IMR-90 (cell line): ENCODE measurements around the gene MEDAG. TPM values are rescaled to one million over a fixed set of nuclear protein-coding genes. Genes with fewer than 3 reads are reported as not detected.

Source experiments
- ATAC-seq: fragments of 200-7000 bp; cut with Tn5 transposase; 2 replicates; pipeline ENCODE4 v1.9.1; 2020; ENCODE audit warnings: low read depth, mild to moderate bottlenecking, moderate library complexity
- BruUV-seq: library from RNA; stranded (reverse); fragments of 400-500 nt; replicated peaks from 2 replicates; lab custom pipeline; 2021; lab: Mats Ljungman, UMichigan
- CTCF ChIA-PET: fragments of 300-600 bp; formaldehyde crosslinking; extraction: SDS; loops from one replicate; lab custom pipeline; 2021; ENCODE audit warnings: antibody characterized with exemption; lab: Yijun Ruan, JAX
- POLR2A ChIA-PET: fragments of 300-600 bp; sonication (Branson Sonifier 250); formaldehyde crosslinking; loops from one replicate; lab custom pipeline; 2022; ENCODE audit warnings: antibody characterized with exemption; ENCODE audit not compliant: unreplicated experiment; lab: Charles Lee
- DNase-seq: peaks from one replicate; pipeline ENCODE4 v3.0.0; 2013
- H2AFZ ChIP-seq: replicated peaks from 2 replicates; pipeline ENCODE3; 2013; ENCODE audit warnings: low read length, mild to moderate bottlenecking; ENCODE audit not compliant: poor library complexity
- H2AK5ac ChIP-seq: 2 replicates; pipeline ENCODE4 v1.6.1; 2013; ENCODE audit warnings: low read depth, low read length, inconsistent platforms
- H2AK9ac ChIP-seq: replicated peaks from 2 replicates; pipeline ENCODE3; 2013; ENCODE audit warnings: mild to moderate bottlenecking, low read depth, low read length, moderate library complexity; ENCODE audit not compliant: poor library complexity
- H2BK120ac ChIP-seq: 2 replicates; pipeline ENCODE4 v1.6.1; 2013; ENCODE audit warnings: low read depth, low read length, inconsistent platforms
- H2BK15ac ChIP-seq: 3 replicates; pipeline ENCODE4 v1.6.1; 2013; ENCODE audit warnings: low read depth, low read length, inconsistent platforms
- H2BK20ac ChIP-seq: 2 replicates; pipeline ENCODE4 v1.6.1; 2013; ENCODE audit warnings: low read depth, mild to moderate bottlenecking, inconsistent platforms, low read length, moderate library complexity
- H2BK5ac ChIP-seq: 2 replicates; pipeline ENCODE4 v1.6.1; 2013; ENCODE audit warnings: mild to moderate bottlenecking, low read depth, low read length, inconsistent platforms; ENCODE audit not compliant: poor library complexity, severe bottlenecking
- H3K14ac ChIP-seq: replicated peaks from 2 replicates; pipeline ENCODE4 v1.6.1; 2013; ENCODE audit warnings: low read depth, low read length, inconsistent platforms
- H3K18ac ChIP-seq: 2 replicates; pipeline ENCODE4 v1.6.1; 2013; ENCODE audit warnings: low read depth, low read length, control low read depth
- H3K23ac ChIP-seq: 2 replicates; pipeline ENCODE4 v1.6.1; 2013; ENCODE audit warnings: low read depth, low read length, inconsistent platforms
- H3K27ac ChIP-seq: 2 replicates; pipeline ENCODE4 v1.5.1; 2013; ENCODE audit warnings: mild to moderate bottlenecking, control low read depth, low read length; ENCODE audit not compliant: insufficient read depth
- H3K27me3 ChIP-seq: 2 replicates; pipeline ENCODE4 v1.6.1; 2013; ENCODE audit warnings: low read length; ENCODE audit not compliant: control insufficient read depth, insufficient read depth
- H3K36me3 ChIP-seq: 2 replicates; pipeline ENCODE4 v1.6.1; 2013; ENCODE audit warnings: low read length, mixed read lengths; ENCODE audit not compliant: control insufficient read depth, insufficient read depth
- H3K4ac ChIP-seq: 2 replicates; pipeline ENCODE4 v1.6.1; 2013; ENCODE audit warnings: low read depth, low read length, inconsistent platforms
- H3K4me1 ChIP-seq: 2 replicates; pipeline ENCODE4 v1.6.1; 2013; ENCODE audit warnings: low read length, mixed read lengths; ENCODE audit not compliant: control insufficient read depth, insufficient read depth
- H3K4me2 ChIP-seq: 2 replicates; pipeline ENCODE4 v1.6.1; 2013; ENCODE audit warnings: low read depth, mild to moderate bottlenecking, control low read depth, low read length, moderate library complexity
- H3K4me3 ChIP-seq: 2 replicates; pipeline ENCODE4 v1.5.1; 2013; ENCODE audit warnings: low read depth, mild to moderate bottlenecking, control low read depth, low read length, moderate library complexity; ENCODE audit not compliant: insufficient read depth
- H3K56ac ChIP-seq: 2 replicates; pipeline ENCODE4 v1.6.1; 2013; ENCODE audit warnings: low read length, inconsistent platforms; ENCODE audit not compliant: insufficient read depth; ENCODE audit errors: extremely low read depth
- H3K79me1 ChIP-seq, 2 experiments: 2 replicates each; pipeline ENCODE4 v1.6.1; 2013; ENCODE audit warnings: low read length in 2 of 2, inconsistent platforms in 1 of 2, low read depth in 1 of 2
- H3K9ac ChIP-seq: 2 replicates; pipeline ENCODE4 v1.6.1; 2013; ENCODE audit warnings: low read depth, low read length, control low read depth
- H3K9me1 ChIP-seq: 2 replicates; pipeline ENCODE4 v1.6.1; 2013; ENCODE audit warnings: low read length, inconsistent platforms; ENCODE audit not compliant: insufficient read depth
- H3K9me3 ChIP-seq: 2 replicates; pipeline ENCODE4 v1.6.1; 2013; ENCODE audit warnings: low read length; ENCODE audit not compliant: control insufficient read depth, insufficient read depth
- H4K20me1 ChIP-seq: 2 replicates; pipeline ENCODE4 v1.6.1; 2013; ENCODE audit warnings: low read length, inconsistent platforms; ENCODE audit not compliant: insufficient read depth
- H4K5ac ChIP-seq: 2 replicates; pipeline ENCODE4 v1.6.1; 2013; ENCODE audit warnings: mild to moderate bottlenecking, low read depth, low read length, control low read depth
- H4K8ac ChIP-seq, 2 experiments: 2 replicates each; pipeline ENCODE4 v1.6.1; 2013; ENCODE audit warnings: low read depth in 2 of 2, low read length in 2 of 2, control low read depth in 1 of 2, inconsistent platforms in 1 of 2
- H4K91ac ChIP-seq: 2 replicates; pipeline ENCODE4 v1.6.1; 2013; ENCODE audit warnings: low read depth, low read length, inconsistent platforms; ENCODE audit not compliant: insufficient read depth
- BHLHE40 ChIP-seq: fragments of 150-350 bp; IDR thresholded peaks from 2 replicates; pipeline ENCODE4 v1.6.1; 2016; ENCODE audit warnings: mild to moderate bottlenecking, low read depth, low read length
- CEBPB ChIP-seq: IDR thresholded peaks from 2 replicates; pipeline ENCODE4 v1.6.1; 2012; ENCODE audit warnings: low read depth, low read length, improper control_type of control experiment
- CHD1 ChIP-seq: IDR thresholded peaks from 2 replicates; pipeline ENCODE4 v1.6.1; 2012; ENCODE audit warnings: low read depth, low read length, improper control_type of control experiment
- ELK1 ChIP-seq: fragments of 150-350 bp; IDR thresholded peaks from 2 replicates; pipeline ENCODE4 v1.6.1; 2016; ENCODE audit warnings: low read depth, mild to moderate bottlenecking, low read length, moderate library complexity, borderline replicate concordance
- FOS ChIP-seq: fragments of 150-350 bp; IDR thresholded peaks from 2 replicates; pipeline ENCODE4 v1.6.1; 2016; ENCODE audit warnings: low read depth, low read length
- MAFK ChIP-seq: IDR thresholded peaks from 2 replicates; pipeline ENCODE4 v1.6.1; 2012; ENCODE audit warnings: low read depth, low read length, improper control_type of control experiment
- MAZ ChIP-seq: IDR thresholded peaks from 2 replicates; pipeline ENCODE4 v1.6.1; 2012; ENCODE audit warnings: low read depth, mild to moderate bottlenecking, low read length, improper control_type of control experiment, moderate library complexity, borderline replicate concordance
- MXI1 ChIP-seq: IDR thresholded peaks from 2 replicates; pipeline ENCODE4 v1.6.1; 2012; ENCODE audit warnings: low read depth, mild to moderate bottlenecking, low read length, moderate library complexity, borderline replicate concordance
- NFE2L2 ChIP-seq: fragments of 150-350 bp; IDR thresholded peaks from 2 replicates; pipeline ENCODE4 v1.6.1; 2016; ENCODE audit warnings: low read depth, mild to moderate bottlenecking, low read length
- POLR2A ChIP-seq: IDR thresholded peaks from 2 replicates; pipeline ENCODE4 v1.6.1; 2012; ENCODE audit warnings: mild to moderate bottlenecking, low read depth, low read length
- RAD21 ChIP-seq: IDR thresholded peaks from 2 replicates; pipeline ENCODE4 v1.6.1; 2012; ENCODE audit warnings: low read length, improper control_type of control experiment
- RCOR1 ChIP-seq: IDR thresholded peaks from 2 replicates; pipeline ENCODE4 v1.6.1; 2012; ENCODE audit warnings: mild to moderate bottlenecking, low read length, improper control_type of control experiment; ENCODE audit not compliant: insufficient replicate concordance
- RFX5 ChIP-seq: IDR thresholded peaks from 2 replicates; pipeline ENCODE4 v1.8.0; 2012; ENCODE audit warnings: low read depth, mild to moderate bottlenecking, low read length, moderate library complexity
- SMC3 ChIP-seq: fragments of 150-350 bp; IDR thresholded peaks from 2 replicates; pipeline ENCODE4 v1.6.1; 2016; ENCODE audit warnings: low read depth, mild to moderate bottlenecking, antibody characterized with exemption, low read length, moderate library complexity
- USF2 ChIP-seq: fragments of 150-350 bp; IDR thresholded peaks from 2 replicates; pipeline ENCODE4 v1.6.1; 2017; ENCODE audit warnings: mild to moderate bottlenecking, antibody characterized with exemption, low read length, low read depth
- WGBS, 2 experiments: methylation state at CpG; one replicate each; pipeline versions ENCODE4 v1.1.5 to v1.1.7; 2013; ENCODE audit warnings: missing lambda C conversion rate in 2 of 2; ENCODE audit not compliant: insufficient read length in 1 of 2; ENCODE audit errors: extremely low coverage in 2 of 2; 5-methylcytosine and 5-hydroxymethylcytosine counted together
- dilution Hi-C: fragments of 300-500 bp; cut with HindIII; formaldehyde crosslinking; loops from one replicate; pipeline ENCODE4 v1.14.3; 2018; ENCODE audit warnings: low sequenced_read_pairs; ENCODE audit not compliant: unreplicated experiment
- in situ Hi-C: fragments of 300-500 bp; cut with MboI; formaldehyde crosslinking; loops from 3 replicates; pipeline ENCODE4 v1.14.3; 2019; ENCODE audit warnings: low sequenced_read_pairs, inconsistent platforms, mixed read lengths
- intact Hi-C: fragments of 100-400 bp; cut with micrococcal nuclease; formaldehyde crosslinking; loops from 2 replicates; pipeline ENCODE4 v1.10.0; 2022
- polyA plus RNA-seq, 3 experiments: library from polyadenylated mRNA; depleted of rRNA; stranded (reverse); fragments of >200 nt; gene quantifications; 2 replicates each; pipeline ENCODE4 v1.2.3, GENCODE V29; 2012; ENCODE audit warnings: low replicate concordance in 1 of 3
- total RNA-seq: library from RNA; depleted of rRNA; stranded (reverse); fragments of >200 nt; gene quantifications from 2 replicates; pipeline ENCODE4 v1.2.3, GENCODE V29; 2012

The MEDAG gene
- total and polyA plus RNA-seq, 2 of the 4 experiments (the other 2 are of a cell fraction) = 0.32 to 0.36 TPM

- no peak for TF ChIP-seq CEBPB
- TF ChIP-seq RFX5 = no peak
- no peak for TF ChIP-seq SMC3
- no peak for TF ChIP-seq BHLHE40
These were observed 2.0 kb upstream of the MEDAG start (continued) for GRCh38 chr13:30904043-30904442.

- Histone ChIP-seq H3K79me1 (no peaks in the 10 kb centered on the region), H4K8ac (peak overlapping the region in 1 of 2 experiments; percentile 66; a peak in 2 of 4 replicates), H4K5ac (peak overlapping the region; percentile 37; the same call in 1 of the 2 replicates), H3K4me2 (no peak overlapping the region), H2BK120ac (peak overlapping the region; percentile 34), H3K4me1 (peaks cover 18% of the 10 kb centered on the region), H3K4ac (peak overlapping the region; percentile 21; the same call in 1 of the 2 replicates), H2AK5ac (no peak overlapping the region; the same call in 1 of the 2 replicates), H3K9ac (no peak overlapping the region), H3K9me1 (0 out of 2 replicates have a peak, but pooled peaks cover 3% of the 10 kb centered on the region), H3K56ac (no peak overlapping the region), H3K14ac (no peak overlapping the region), H3K9me3 (no peaks in the 10 kb centered on the region), H2BK15ac (no peak overlapping the region), H2AK9ac (peak overlapping the region; percentile 70), H3K18ac (no peak overlapping the region; the same call in 1 of the 2 replicates), H3K36me3 (no peaks in the 10 kb centered on the region), H2AFZ (peak overlapping the region; percentile 79), H3K27me3 (peaks cover 2% of the 10 kb centered on the region; the same call in 1 of the 2 replicates), H2BK20ac (no peak overlapping the region), H3K4me3 (no peak overlapping the region), H4K20me1 (no peaks in the 10 kb centered on the region), H3K23ac (no peak overlapping the region), H4K91ac (peak overlapping the region; percentile 38; the same call in 1 of the 2 replicates), H3K27ac (no peak overlapping the region), H2BK5ac (no peak overlapping the region)
- ChIA-PET POLR2A (no interaction called here), CTCF (interaction anchor here (0.6 kb wide), 1 partner anchor 45 kb away, joined by 3 read pairs; no protein-coding TSS in a partner anchor)
- ATAC-seq (peak; percentile 16), DNase-seq (no peak)
- TF ChIP-seq FOS = no peak
- no peak for TF ChIP-seq SMC3
- TF ChIP-seq CEBPB = no peak
- TF ChIP-seq USF2 = no peak
- TF ChIP-seq MAZ = no peak
- TF ChIP-seq MAFK = no peak
- TF ChIP-seq RCOR1 = no peak
- no peak for TF ChIP-seq POLR2A
- TF ChIP-seq CHD1 = no peak
- no peak for TF ChIP-seq ELK1
- TF ChIP-seq MXI1 = no peak
- no peak for TF ChIP-seq BHLHE40
- TF ChIP-seq RFX5 = no peak
- no peak for TF ChIP-seq RAD21
- no peak for TF ChIP-seq NFE2L2
- in situ Hi-C loops = no loop called here
- intact Hi-C loops = no loop called here
- dilution Hi-C loops = no loop called here
- no TSS peak for BruUV-seq
- 21% methylated on average over 41 of the region's 60 CpGs; no CpG with 5 or more reads in 1 of the 2 experiments for WGBS, 2 experiments
These were observed 460 bp downstream of the MEDAG start for GRCh38 chr13:30906411-30907051.
